IPS-NIHi7 (cell line): ENCODE measurements around the gene CLP1.
"Not testable (repeated sequence)": the region's sequence is repeated elsewhere in the genome, so short reads cannot be mapped to it uniquely, and the experiment has no call there.

Source experiments
- DNase-seq: peaks from one replicate; pipeline ENCODE4 v3.0.0; 2012; ENCODE audit warnings: mixed read lengths; ENCODE audit errors: extremely low spot score

Gene CLP1

DNA sequence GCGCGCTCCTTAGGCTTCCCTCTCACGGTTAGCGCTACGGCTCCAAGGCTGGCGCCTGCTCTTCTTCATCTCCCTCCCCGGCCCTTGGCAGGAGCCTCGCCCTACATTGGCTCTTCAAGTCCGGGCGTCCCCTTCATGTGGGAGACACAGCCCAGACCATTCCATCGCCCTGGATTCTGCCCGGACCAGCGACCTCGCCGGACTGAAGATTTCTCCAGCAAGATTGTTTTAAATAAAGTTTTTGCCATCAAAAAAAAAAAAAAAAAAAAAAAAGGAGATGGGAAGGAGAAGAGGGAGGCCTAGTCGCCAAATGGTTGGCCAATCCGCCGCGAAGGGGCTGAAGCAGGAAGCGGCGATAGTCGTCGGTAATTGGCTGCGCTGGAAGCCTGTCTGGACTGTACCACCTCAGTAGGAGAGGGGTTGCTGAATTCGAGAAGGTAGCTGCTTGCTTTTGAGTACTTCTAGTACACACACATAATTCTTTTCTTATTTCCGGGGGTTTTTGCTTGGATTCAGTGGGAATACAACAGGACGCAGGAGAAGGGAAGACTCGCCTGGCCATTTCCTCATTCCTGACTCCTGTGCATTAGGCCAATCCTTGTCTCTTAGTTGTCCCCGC lies 9.7 kb downstream of the CLP1 start:
- DNase-seq, result peak; percentile 93

DNA sequence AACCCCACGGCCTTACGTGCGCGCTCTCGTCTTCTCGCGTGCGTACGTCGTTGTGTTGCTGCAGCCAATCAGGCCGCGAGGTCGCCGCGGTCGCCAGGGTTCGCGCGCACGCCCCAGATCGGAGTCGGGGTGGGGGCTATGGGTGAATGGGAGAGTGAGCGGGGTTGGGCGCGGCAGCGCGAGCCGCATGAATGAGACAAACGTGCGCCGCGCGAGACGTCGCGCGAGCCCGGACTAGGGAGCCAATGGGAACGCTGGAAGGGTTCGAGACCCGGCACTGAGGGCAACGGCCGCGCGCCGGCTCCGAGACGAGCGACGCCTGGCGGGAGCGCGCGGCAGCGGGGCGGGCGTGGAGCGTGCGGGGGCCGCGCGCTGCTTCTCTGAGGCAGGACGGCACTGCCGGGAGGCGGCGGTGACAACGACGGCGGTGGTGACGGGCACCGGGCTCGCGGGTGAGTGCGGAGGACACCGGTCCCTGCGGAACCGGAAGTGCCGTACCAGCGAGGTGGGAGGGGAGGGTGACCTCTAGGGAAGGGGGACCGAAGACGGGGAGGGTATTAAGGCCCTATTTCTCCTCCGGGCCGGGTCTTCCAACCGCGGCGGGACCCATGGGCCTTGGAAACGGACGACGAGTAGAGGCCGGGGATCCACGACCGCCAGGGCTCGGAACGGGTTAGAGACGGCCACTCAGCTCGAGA lies 10.3 kb downstream of the CLP1 start, which contains the start of gene ZDHHC5:
ZDHHC5 (plus strand) TSS at position 379 of the 698 bp plus-strand sequence. CDS start 4,977 bp downstream, outside the sequence.
- peak; percentile 98 for DNase-seq

DNA sequence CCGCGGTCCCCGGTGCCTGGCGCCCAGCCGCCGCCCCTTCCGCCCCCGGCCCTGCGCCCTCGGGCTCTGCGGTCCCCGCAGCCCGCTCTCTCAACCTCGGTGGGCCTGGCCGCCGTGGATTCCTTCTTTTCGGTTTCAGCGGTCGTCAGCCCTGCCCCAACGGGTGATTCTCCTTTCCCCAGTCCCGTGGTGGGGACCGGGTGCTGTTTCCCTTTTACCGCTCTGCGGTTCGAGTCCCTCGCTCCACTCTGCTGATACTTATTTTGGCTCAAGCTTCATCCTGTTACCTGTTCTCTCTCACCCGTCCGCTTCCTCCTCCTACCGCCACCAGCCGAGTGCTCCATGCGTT lies 10.8 kb downstream of the CLP1 start:
- DNase-seq, result peak; percentile 48

DNA sequence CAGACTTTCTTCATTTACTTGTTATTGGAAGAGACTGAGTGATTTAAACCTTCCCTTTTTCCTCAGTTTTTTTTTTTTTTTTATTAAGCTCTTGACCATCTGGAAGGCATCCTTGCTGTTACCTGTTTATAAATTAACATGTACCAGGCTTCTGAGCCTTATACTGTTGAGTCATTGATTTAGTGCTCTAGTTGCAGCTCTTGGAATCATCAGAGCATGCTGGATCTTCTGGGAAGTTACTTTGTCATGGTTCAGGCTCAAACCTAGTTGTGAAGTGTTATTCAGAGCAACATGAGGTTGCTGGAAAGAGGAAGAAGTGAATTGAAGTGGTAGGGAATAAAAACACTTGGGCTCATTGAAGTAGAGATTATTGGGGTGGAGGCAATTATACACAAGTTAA lies 16.7 kb downstream of the CLP1 start:
- DNase-seq, result no peak

DNA sequence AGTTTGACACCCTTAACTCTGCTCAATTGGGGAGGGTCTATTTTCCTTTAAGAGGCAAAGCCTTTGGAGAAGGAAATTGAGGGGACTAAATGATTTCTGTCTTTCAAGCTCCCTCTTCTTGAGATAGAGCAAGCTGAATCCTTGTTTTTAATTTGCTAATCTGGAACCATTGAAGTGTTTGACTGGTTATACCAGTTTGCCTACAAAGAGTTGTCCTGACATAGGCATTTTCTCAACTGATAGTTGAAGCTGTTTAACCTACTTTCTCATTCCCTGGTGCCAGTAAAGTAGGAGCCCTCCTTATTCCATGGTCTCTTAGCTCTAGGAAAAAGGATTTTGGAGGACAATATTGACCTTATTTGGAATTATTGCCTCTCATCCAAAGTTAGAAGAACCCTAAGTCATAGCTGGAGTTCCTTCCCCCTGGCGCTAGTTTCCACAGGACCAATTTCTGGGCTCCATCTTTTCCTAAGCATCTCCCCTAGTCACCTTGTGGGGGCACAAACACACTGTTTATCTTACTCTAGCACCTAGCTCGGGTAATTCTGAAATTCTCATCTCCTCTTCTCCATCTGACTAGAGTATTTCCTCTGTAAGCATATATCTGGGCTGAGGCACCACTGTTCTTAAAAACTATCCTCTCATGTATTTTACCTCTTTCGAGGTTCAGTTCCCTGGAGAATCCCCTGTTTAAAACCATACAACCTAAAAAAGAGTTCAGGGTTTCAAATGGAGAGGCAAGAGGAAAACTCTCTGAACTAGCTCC lies 17.8 kb downstream of the CLP1 start:
- no peak for DNase-seq

DNA sequence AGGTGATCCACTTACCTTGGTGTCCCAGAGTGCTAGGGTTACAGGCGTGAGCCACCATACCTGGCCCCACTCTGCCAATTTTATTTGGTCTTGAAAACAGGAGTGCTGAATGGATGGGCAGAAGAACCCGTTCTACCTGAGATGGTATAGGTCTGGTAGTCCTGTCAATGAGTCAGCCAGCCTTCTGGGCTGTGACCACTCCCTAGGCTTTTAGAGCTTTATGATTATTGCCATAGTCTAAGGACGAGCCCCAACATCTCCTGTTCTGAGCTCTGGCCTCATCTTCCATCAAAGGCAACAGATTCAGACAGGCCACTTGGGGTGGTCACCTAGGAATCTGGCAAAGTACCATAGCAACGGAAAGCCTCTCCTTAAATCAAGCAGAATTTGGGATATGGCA lies 21.8 kb downstream of the CLP1 start:
- DNase-seq, result no peak

DNA sequence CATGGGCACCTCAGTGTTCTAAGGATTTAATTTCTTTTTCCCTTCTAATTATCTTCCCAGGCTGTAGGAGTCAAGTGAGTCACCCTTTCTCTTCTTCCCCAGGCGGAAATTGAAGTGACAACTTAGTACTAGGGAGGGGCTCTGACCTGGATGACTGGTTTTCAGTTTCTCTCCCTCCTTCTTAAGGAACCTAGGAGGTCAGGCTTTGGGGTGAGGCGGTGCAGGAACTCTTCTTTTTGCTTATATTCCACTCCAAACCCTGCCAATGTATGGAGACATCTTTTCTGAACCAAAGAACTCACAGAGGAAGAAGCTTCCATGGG lies 23.0 kb downstream of the CLP1 start:
- no peak for DNase-seq

DNA sequence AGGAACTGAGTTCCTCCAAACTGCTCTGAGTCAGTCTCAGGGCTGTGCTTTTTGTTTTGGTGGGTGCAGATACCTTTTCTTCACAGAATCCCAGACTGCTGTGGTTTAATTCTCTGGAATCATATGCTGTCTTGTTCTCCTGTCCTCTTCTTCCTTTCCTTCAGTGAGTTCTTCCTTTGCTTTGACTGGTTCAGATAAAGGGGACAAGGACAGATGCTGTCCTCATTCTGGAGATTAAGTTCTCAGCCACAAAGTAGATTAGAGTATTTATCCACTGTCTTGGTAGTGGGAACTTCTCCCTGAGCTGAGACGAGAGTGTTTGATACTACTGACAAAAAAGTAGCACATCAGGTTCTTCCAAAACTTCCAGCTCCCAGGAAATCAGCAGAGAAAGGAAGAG lies 23.6 kb downstream of the CLP1 start:
- DNase-seq, result no peak

DNA sequence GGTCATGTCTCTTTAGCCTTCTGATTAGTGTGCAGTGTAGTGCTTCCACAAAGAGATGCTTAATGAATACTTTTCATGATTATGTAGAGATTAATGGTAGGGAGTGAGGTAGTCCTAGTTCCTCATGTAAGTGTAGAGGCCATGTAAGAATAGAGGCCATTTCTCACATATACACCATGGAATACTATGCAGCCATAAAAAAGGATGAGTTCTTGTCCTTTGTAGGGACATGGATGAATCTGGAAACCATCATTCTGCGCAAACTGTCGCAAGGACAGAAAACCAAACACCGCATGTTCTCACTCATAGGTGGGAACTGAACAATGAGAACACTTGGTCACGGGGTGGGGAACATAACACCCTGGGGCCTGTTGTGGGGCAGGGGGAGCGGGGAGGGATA lies 32.9 kb downstream of the CLP1 start:
- not testable (repeated sequence) for DNase-seq

DNA sequence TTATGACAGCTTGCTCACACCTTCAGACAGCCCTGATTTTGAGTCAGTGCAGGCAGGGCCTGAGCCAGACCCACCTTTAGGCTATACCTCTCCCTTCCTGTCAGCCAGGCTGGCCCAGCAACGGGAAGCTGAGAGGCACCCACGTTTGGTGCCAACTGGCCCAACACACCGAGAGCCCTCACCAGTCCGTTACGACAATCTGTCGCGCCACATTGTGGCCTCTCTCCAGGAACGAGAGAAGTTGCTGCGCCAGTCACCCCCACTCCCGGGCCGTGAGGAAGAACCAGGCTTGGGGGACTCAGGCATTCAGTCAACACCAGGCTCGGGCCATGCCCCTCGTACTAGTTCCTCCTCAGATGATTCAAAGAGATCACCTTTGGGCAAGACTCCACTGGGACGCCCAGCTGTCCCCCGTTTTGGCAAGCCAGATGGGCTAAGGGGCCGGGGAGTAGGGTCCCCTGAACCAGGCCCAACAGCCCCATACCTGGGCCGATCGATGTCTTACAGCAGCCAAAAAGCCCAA lies 41.3 kb downstream of the CLP1 start:
- DNase-seq, result no peak

DNA sequence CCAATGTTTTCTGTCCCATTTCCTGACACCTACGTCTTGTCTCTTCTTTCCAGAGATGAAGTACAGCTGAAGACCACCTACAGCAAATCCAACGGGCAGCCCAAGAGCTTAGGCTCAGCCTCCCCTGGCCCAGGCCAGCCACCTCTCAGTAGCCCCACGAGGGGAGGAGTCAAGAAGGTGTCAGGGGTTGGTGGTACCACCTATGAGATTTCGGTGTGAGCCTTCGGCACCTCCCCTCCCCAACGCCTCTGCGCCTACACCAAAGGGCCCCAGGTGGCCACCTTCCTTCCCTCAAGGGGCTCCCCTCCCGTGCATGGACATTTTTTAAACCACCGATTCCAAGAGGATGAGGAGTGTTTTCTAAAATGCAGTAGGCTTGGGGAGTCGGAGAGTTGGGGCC lies 42.3 kb downstream of the CLP1 start:
- DNase-seq, result no peak

DNA sequence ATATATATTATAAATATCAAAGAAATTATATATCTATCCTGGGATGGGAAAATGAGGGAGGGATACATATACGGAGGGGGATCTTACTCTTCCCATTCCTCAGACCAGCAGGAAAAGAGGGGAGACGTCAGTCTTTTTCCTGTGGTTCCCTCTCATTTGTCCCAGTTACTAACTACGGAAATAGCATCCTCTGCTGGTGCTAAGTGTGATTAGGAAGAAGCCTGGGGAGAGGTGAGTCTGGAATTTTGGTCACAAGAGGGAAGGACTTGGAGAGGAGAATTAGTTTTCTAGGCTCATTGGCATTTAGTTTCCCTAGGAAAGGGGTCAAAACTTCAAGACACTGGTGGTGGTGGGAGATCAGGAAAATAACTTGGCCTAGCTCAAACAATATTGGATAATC lies 42.9 kb downstream of the CLP1 start:
- no peak for DNase-seq

DNA sequence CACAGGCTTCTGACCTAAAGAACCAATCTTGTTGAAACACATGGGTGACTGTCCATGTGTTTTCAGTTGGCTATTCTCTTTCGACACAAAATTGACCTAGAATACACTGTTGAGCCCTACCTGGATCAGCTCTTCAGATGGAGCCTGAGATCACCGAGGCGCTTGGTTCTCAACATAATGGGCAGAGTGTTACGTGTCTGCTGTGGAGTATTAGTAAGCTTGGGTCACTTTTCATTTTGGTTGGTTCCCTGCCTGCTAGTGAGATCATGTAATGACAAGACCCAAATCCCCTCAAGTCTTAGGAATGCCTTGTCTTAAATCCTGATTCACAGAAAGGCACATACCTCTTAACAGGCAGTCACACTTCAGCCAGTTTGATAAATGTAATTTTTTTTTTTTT lies 45.8 kb downstream of the CLP1 start:
- no peak for DNase-seq

DNA sequence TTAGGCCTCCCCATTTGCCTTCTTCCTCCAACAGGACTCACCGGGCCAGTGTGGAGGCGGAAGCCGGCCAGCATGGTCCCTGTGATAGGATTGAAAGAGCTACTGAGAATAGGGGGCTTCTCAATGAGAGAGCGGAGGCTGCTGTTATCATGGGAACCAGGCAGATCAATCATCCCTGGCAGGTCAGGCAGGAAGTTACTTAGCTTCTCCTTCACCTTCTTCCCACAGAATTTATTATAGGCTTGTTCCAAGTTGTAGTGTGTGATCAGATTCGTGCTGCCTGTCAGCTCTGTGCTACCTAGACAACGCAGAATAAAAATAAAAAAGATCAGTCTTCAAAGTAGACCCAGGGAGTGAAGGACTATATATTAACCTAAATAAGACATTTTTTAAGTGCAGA lies 47.4 kb downstream of the CLP1 start:
- no peak for DNase-seq

DNA sequence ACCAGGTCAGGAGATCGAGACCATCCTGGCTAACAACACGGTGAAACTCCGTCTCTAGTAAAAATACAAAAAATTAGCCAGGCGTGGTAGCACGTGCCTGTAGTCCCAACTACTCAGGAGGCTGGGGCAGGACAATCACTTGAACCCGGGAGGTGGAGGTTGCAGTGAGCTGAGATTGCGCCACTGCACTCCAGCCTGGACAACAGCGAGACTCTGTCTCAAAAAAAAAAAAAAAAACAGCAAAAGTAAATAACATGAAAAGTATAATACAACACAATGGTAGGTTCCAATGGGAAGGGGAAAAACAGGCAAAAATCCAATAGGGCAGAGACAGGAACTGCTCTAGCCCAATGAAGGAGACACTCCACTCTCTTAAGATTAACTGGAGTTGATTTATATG lies 47.9 kb downstream of the CLP1 start:
- not testable (repeated sequence) for DNase-seq

DNA sequence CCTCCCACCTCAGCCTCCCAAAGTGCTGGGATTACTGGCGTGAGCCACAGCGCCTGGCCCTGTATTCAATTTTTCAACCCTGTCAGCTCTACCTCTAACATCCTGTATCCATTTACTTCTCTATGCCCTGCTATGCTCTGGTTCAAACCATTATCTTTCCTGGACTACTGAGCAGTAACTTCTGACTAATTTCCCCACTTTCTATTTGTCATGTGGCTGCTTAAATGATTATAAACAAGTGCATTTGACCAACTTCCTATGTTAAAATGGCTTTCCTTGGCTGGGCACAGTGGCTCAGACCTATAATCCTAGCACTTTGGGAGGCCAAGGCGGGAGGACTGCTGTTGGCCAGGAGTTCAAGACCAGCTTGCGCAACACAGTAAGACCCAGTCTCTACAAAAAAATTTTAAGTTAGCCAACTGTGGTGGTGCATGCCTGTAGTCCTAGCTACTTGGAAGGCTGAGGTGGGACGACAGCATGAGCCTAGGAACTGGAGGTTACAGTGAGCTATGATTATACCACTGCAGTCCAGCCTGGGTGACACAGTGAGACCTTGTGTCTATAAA lies 52.3 kb downstream of the CLP1 start:
- no peak for DNase-seq
